Measurements from ENCODE around the gene SPATS2L.

- no peak for TF ChIP-seq EZH2phosphoT487 (IDR thresholded peaks at IDR 0.05; ENCODE audit: borderline replicate concordance)
- no peak for TF ChIP-seq CTCF (conservative IDR thresholded peaks at IDR 0.05; ENCODE audit: low read length)
These were observed 160.2 kb downstream of the SPATS2L start for GRCh38 chr2:200466425-200467418.

Measured in Loucy (cell line).